Upper lobe of left lung (tissue), 6 donors: ENCODE results near the gene TEX54. TPM values are rescaled to one million over a fixed set of nuclear protein-coding genes. Genes with fewer than 3 reads are reported as not detected.

Experiments
- ATAC-seq, 2 donors: fragments of 200-7000 bp; cut with Tn5 transposase; one replicate each; pipeline ENCODE4 v1.9.1; 2022; ENCODE audit warnings: mild to moderate bottlenecking in 2 of 2, moderate library complexity in 2 of 2; ENCODE audit not compliant: low FRiP score in 2 of 2
- DNase-seq, 2 donors: peaks; one replicate each; pipeline ENCODE4 v3.0.0-alpha.2; 2019 to 2020
- H3K27ac ChIP-seq, 4 donors: fragments of 200-600 bp; sonication (generic); one replicate each; pipeline ENCODE4 v1.5.1; 2016 to 2019
- H3K27me3 ChIP-seq, 4 donors: fragments of 200-600 bp; sonication (generic); one replicate each; pipeline ENCODE4 v1.5.1; 2017 to 2019
- H3K36me3 ChIP-seq, 4 donors: fragments of 200-600 bp; sonication (generic); one replicate each; pipeline ENCODE4 v1.5.1; 2016 to 2019
- H3K4me1 ChIP-seq, 4 donors: fragments of 200-600 bp; sonication (generic); one replicate each; pipeline ENCODE4 v1.5.1; 2018 to 2019
- H3K4me3 ChIP-seq, 4 donors: fragments of 200-600 bp; sonication (generic); one replicate each; pipeline ENCODE4 v1.5.1; 2017 to 2019; ENCODE audit warnings: mild to moderate bottlenecking in 2 of 4, moderate library complexity in 1 of 4
- H3K9me3 ChIP-seq, 4 donors: fragments of 200-600 bp; sonication (generic); one replicate each; pipeline ENCODE4 v1.5.1; 2018 to 2019
- CTCF ChIP-seq, 6 experiments: fragments of 450-650 bp in 4 of 6; fragments of 200-600 bp in 2 of 6; sonication (generic) in 2 of 6; IDR thresholded peaks; one replicate each; pipeline ENCODE4 v1.5.1; 2016 to 2019; ENCODE audit warnings: antibody characterized with exemption in 6 of 6
- EP300 ChIP-seq, 4 donors: sonication (generic); formaldehyde crosslinking; IDR thresholded peaks; one replicate each; pipeline ENCODE4 v1.5.1; 2017; ENCODE audit warnings: antibody characterized with exemption in 4 of 4, control low read depth in 2 of 4
- POLR2A ChIP-seq, 4 donors: fragments of 450-650 bp; IDR thresholded peaks; one replicate each; pipeline ENCODE4 v1.5.1; 2016 to 2017; ENCODE audit warnings: antibody characterized with exemption in 4 of 4, mild to moderate bottlenecking in 2 of 4
- POLR2AphosphoS5 ChIP-seq, 2 donors: sonication (generic); formaldehyde crosslinking; IDR thresholded peaks; one replicate each; pipeline ENCODE4 v1.5.1; 2017; ENCODE audit warnings: antibody characterized with exemption in 2 of 2
- WGBS, 2 donors: methylation state at CpG; one replicate each; pipeline ENCODE4 v1.1.5; 2017 to 2018; 5-methylcytosine and 5-hydroxymethylcytosine counted together
- total RNA-seq, 6 donors: library from RNA; depleted of rRNA in 4 of 6; stranded (reverse); fragments of >200 nt in 4 of 6; gene quantifications; one replicate each; pipeline versions ENCODE4 v1.1.0 to v1.2.1, GENCODE V29; 2016 to 2021
- donor health status: DM: no; HTN: no; CAD: no; lungs with moderate emphysema.
- donor health status: DM: no; HTN: yes; CAD: no; lungs with severe emphysema.

Gene TEX54
- total RNA-seq, 6 donors from 2014 or later = not detected

DNA sequence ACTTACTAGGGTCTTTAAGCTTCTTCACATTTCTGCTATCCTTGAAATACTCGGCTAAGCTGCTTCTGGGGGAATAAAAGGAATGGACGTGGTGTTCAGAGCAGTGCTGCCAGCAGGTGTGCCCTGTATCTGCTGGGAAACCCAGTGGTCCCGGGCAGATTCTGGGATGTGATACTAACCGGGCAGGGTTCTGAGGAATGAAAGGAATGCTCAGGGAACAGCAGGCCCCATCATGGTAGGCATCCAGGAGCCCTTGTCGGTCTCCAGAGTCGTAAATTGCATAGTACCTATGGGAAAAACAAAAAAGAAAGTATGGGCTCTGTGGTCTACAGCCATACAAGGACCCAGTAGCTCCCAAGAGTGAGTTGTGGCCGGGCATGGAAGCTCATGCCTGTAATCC, 36.4 kb downstream of the TEX54 start:
- no peak for TF ChIP-seq EP300 (IDR thresholded peaks at IDR 0.05)
- no peak for TF ChIP-seq POLR2A (IDR thresholded peaks at IDR 0.05)
- DNase-seq (no peak), ATAC-seq (no peak)
- Histone ChIP-seq H3K27me3 (no peaks in the 10 kb centered on the region), H3K36me3 (peaks cover 66 to 93% (median 85%) of the 10 kb centered on the region in 4 donors), H3K4me1 (peaks cover 7 to 20% (median 11%) of the 10 kb centered on the region in 4 donors), H3K9me3 (no peaks in the 10 kb centered on the region), H3K4me3 (no peak overlapping the region), H3K27ac (no peak overlapping the region)
- 84 to 85% methylated on average over 7 of the region's 7 CpGs for WGBS, 2 donors

DNA sequence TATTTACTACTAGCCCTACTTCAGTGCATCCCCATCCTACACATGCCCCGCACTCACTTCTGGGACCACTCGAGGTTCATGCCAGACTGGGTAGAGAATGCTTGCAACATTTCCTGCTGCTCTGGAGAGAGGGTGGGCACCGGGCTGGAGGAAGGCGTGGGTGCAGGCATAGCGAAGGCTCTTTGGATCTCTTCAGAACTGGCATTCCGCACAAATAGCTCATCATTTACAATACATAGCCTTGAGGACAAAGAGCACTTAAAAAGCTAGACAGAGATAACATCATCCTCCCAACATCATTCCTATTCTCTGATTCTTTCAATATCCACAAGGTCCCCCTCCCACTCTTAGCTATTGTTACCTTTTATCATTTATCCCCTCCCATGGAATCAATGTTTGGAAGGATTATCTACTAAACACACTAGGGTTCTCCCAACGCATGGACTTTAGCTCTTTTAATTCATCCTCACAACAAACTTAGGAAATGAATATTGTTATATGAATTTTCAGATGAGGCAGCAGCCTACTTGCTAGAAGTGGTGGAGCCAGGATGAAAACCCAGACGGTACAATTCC, 38.4 kb downstream of the TEX54 start:
- ATAC-seq (no peak), DNase-seq (no peak)
- Histone ChIP-seq H3K27ac (no peak overlapping the region), H3K4me3 (no peak overlapping the region), H3K36me3 (peaks cover 49 to 84% (median 70%) of the 10 kb centered on the region in 4 donors), H3K27me3 (no peaks in the 10 kb centered on the region), H3K4me1 (peaks cover 22 to 39% (median 25%) of the 10 kb centered on the region in 4 donors), H3K9me3 (no peaks in the 10 kb centered on the region)
- WGBS, 2 donors = 80 to 88% methylated on average over 8 of the region's 8 CpGs
- TF ChIP-seq EP300 (IDR thresholded peaks at IDR 0.05) (no peak), POLR2AphosphoS5 (IDR thresholded peaks at IDR 0.05) (no peak), POLR2A (IDR thresholded peaks at IDR 0.05) (no peak), CTCF (IDR thresholded peaks at IDR 0.05) (no peak)

DNA sequence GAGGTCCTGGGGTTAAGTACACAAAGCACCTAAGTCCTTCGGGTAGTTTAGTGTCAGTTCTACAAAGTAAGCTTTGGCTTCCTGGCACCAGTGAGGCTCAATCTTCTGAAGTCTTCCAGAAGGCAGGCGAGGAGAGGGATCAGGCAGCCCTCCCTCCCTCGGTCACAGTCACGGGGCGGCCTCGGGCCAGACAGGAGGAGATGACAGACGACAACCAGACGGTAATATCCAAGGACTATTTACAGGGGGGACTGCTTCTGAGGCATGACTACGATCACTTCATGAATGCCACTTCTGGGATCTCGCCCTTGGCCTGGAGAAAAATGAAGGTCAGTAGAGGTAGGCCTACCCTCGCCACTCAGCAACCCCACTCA, 40.5 kb downstream of the TEX54 start:
- 25 to 30% methylated on average over 10 to 11 of the region's 11 CpGs for WGBS, 2 donors
- TF ChIP-seq POLR2A (IDR thresholded peaks at IDR 0.05) = no peak
- no peak for TF ChIP-seq POLR2AphosphoS5 (IDR thresholded peaks at IDR 0.05)
- TF ChIP-seq EP300 (IDR thresholded peaks at IDR 0.05) = no peak
- TF ChIP-seq CTCF (IDR thresholded peaks at IDR 0.05) = no peak
- Histone ChIP-seq H3K4me3 (peak overlapping the region in 3 of 4 donors; percentile 70 to 96 (median 88)), H3K27me3 (no peaks in the 10 kb centered on the region), H3K27ac (peak overlapping the region; percentile 87 to 90 (median 90)), H3K9me3 (no peaks in the 10 kb centered on the region), H3K4me1 (peaks cover 35 to 58% (median 38%) of the 10 kb centered on the region in 4 donors), H3K36me3 (peaks cover 29 to 70% (median 51%) of the 10 kb centered on the region in 4 donors)
- ATAC-seq (no peak), DNase-seq (peak in 1 of 2 donors; percentile 60)

GRCh38 chr11:62791501-62792201, 41.0 kb downstream of the TEX54 start, which contains the start of gene TMEM223:
Gene TMEM223, minus strand, starts transcription at chr11:62792006. Its CDS starts 12 bp downstream, at chr11:62791994.
- TF ChIP-seq POLR2AphosphoS5 (IDR thresholded peaks at IDR 0.05) (peak; percentile 73 to 80), EP300 (IDR thresholded peaks at IDR 0.05) (no peak), CTCF (IDR thresholded peaks at IDR 0.05) (peak in 4 of 6 experiments; percentile 22 to 46 (median 30)), POLR2A (IDR thresholded peaks at IDR 0.05) (peak in 3 of 4 donors; percentile 60 to 91 (median 70))
- WGBS, 2 donors = 0 to 1% methylated on average over 15 to 19 of the region's 58 CpGs
- H3K9me3 ChIP-seq = no peaks in the 10 kb centered on the region
- peak within 1 kb of the TSS; percentile 66 to 96 (median 79) for H3K4me3 ChIP-seq
- peak within 1 kb of the TSS; percentile 87 to 90 (median 90) for H3K27ac ChIP-seq
- ATAC-seq (peak; percentile 92 to 94), DNase-seq (peak; percentile 89 to 97)
- H3K27me3 ChIP-seq = no peaks in the 10 kb centered on the region
- H3K4me1 ChIP-seq = peaks cover 35 to 58% (median 38%) of the 10 kb centered on the region in 4 donors
- peaks cover 26 to 64% (median 46%) of the 10 kb centered on the region in 4 donors for H3K36me3 ChIP-seq

DNA sequence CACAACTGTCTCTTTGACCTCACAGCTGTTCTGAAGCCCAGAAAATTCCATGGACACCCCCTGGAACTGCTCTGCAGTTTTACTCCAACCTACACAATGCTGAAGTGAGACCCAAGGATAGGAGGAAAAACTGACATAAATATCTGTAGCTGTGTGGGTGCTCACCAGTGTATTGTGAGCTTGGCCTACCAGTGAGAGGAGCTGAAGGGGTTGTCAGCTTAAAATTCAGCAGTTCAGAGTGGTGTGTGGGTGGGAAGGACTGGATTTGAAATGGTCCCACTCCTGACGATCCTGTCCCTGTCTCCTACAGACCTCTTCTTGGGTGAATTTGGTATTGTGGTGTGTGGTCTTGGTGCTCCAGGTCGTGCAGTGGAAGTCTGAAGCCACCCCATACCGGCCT, 43.1 kb downstream of the TEX54 start:
- TF ChIP-seq CTCF (IDR thresholded peaks at IDR 0.05) = no peak
- TF ChIP-seq POLR2A (IDR thresholded peaks at IDR 0.05) = no peak
- TF ChIP-seq EP300 (IDR thresholded peaks at IDR 0.05) = no peak
- no peak for TF ChIP-seq POLR2AphosphoS5 (IDR thresholded peaks at IDR 0.05)
- Histone ChIP-seq H3K36me3 (peaks cover 9 to 51% (median 25%) of the 10 kb centered on the region in 4 donors), H3K27me3 (no peaks in the 10 kb centered on the region), H3K27ac (peak overlapping the region in 2 of 4 donors; percentile 90), H3K4me3 (no peak overlapping the region), H3K9me3 (no peaks in the 10 kb centered on the region), H3K4me1 (peaks cover 43 to 67% (median 46%) of the 10 kb centered on the region in 4 donors)
- ATAC-seq = no peak
- no peak for DNase-seq
- 53 to 73% methylated on average over 3 of the region's 3 CpGs for WGBS, 2 donors
